ENCODE results near the gene SEH1L.
"Not testable (repeated sequence)": the region's sequence is repeated elsewhere in the genome, so short reads cannot be mapped to it uniquely, and the experiment has no call there.

SEH1L gene, protein sequence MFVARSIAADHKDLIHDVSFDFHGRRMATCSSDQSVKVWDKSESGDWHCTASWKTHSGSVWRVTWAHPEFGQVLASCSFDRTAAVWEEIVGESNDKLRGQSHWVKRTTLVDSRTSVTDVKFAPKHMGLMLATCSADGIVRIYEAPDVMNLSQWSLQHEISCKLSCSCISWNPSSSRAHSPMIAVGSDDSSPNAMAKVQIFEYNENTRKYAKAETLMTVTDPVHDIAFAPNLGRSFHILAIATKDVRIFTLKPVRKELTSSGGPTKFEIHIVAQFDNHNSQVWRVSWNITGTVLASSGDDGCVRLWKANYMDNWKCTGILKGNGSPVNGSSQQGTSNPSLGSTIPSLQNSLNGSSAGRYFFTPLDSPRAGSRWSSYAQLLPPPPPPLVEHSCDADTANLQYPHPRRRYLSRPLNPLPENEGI

DNA sequence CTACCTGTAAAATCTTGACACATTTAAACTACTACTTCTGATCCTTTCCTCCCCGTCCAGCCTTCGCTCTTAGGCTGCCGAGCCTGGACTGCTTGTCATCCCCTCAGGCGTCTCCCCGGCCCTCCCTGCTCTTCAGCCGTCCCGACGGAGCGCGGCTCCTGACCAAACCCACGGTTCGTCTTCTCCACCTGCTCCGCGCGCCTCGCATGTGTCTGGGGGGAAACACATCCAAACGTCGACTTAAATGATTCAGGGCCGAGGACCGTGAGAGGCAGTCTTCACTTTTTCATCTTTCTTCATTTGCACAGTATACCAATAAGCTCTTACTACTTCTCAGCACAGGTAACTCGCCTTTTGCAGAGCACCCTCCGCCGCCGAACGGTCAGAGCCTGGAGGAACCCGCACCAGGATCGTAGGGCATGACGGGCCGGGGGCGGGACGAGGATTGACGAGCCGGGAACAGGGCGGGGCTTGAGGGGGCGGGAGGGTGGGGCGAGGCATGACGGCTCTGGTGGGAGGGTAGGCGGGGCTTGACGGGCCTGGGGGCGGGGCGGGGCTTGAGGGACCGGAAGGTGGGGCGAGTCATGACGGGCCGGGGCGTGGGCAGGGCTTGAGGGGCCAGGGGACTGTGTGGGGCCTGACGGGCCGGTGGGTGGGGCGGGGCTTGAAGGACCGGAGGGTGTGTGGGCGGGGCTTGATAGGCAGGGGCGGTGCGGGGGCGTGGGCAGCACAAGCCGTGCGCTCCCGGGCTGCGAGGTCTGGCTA is at the start of gene SEH1L:
Gene SEH1L (plus strand): TSS at position 727 of the 765 bp plus-strand sequence. CDS start 111 bp downstream, outside the sequence.
- DNase-seq (ENCODE audit: insufficient read length, low spot score) (peak; percentile 90), FAIRE-seq (no peak)

DNA sequence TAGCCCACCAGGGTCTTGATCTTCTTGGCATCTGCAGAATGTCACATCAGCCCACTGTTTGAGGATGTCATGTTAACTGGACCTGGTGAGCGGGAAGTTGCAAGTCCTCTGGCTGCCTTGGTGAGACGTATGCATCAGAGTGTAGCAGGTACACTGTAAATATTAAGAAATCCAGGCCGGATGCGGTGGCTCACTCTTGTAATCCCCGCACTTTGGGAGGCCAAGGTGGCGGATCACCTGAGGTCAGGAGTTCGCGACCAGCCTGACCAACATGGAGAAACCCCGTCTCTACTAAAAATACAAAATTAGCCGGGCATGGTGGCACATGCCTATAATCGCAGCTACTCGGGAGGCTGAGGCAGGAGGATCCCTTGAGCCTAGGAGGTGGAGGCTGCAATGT is 46.6 kb upstream of the SEH1L start:
- FAIRE-seq; DNase-seq (ENCODE audit: insufficient read length, low spot score): not testable (repeated sequence)

DNA sequence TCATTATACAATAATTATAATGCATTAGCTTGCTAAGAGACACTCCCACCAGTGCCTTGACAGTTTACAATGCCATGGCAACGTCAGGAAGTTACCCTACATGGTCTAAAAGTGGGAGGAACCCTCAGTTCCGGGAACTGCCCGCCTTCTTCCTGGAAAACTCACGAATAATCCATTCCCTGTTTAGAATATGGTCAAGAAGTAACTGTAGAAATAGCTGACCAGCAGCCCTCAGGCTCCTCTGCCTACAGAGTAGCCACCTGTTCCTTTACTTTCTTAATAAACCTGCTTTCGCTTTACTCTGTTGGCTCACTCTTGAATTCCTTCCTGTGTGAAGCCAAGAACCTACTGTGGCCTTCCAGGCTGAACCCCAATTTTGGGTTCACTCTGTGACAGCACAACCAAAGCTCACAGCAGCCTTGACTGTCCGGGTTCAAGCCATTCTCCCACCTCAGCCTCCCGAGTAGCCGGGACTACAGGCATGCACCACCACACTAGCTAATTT is 43.7 kb upstream of the SEH1L start:
- FAIRE-seq (no peak), DNase-seq (ENCODE audit: insufficient read length, low spot score) (no peak)

DNA sequence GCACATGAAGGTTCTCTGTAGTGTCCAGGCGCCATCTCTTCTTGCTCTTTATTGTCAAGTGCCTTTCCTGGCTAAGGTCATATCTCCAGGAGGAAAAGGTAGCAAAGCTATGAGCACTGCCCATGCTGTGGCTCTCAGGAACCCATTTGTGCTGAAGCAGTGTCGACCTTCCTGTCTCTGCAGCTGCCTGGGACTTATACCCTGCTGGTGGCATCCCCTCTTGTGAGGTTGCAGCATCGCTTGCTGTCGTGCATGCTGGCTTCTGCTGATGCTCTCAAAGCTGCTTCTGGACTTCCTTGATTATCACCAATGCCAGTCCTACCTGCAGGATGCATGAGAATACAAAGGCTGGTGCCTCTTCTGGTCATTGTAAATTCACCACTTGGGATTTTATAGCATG is 41.7 kb upstream of the SEH1L start:
- no peak for DNase-seq (ENCODE audit: insufficient read length, low spot score)
- FAIRE-seq, result no peak

DNA sequence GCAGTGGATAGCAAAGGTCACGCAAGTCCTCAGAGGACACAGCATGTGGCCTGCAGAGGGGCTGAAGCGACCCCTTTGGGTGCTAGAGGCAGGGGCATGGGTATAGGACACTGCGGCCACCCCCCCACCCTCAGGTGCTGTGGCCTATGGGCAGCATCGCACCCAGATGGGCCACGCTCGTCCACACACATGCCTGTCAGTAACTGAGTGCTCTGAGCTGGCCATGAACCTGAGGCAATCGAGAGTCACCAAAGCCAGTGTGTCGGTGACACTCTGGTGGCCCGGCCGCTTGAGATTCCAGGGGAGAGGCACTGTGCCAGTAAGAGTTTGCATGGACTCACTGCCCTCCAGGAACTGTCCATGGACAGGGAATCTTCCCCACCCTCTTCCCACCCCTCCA is 41.0 kb upstream of the SEH1L start:
- DNase-seq (ENCODE audit: insufficient read length, low spot score), result no peak
- no peak for FAIRE-seq

DNA sequence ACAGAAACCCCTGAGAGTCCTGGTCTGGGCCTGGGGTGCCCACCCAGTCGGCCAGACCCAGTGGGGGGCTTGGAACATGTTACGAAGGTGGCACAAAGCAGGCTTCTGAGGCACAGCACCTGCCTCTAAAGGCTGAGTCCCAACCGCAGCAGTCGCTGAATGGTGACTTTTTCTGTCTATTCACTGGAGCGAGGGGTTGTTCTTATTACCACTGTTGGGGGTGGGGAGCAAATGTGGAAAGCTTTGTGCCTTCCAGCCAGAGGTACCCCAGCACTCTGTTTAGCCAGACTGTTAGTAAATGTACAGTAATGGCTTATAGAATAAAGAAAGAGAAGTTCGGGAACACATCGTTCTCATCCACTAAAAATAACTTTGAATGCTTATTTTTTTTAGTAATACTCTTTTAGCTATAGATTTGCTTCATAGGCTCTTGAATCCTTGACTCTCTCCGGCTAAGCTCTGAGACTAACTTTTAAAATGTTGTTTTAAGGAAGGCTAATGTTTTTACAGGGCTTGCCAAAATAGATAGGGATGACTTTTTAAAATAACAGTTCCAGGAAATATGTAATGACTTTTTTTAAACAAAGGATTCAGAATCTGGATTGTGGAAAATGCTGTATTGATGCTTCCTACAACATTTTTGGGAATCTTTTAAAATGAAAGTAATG is 40.4 kb upstream of the SEH1L start:
- FAIRE-seq (no peak), DNase-seq (ENCODE audit: insufficient read length, low spot score) (no peak)

DNA sequence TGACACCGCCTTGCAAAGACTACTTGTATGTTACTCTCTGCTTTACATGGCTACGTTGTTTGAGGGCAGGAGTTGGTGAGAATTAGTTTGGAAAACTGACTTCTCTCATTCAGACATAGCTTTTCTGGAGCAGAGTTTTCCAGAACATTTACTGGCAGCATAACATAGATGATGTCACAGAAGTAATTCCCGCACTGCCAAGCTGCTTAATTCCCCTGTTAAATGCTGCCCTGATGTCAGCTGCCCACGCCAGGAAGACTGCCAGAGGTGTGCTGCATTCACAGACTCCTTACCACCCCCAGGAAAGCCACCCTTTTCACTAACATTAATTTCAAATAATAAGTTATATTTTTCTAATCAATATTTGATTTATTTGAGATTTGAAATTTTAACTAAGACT is 39.1 kb upstream of the SEH1L start:
- no peak for FAIRE-seq
- DNase-seq (ENCODE audit: insufficient read length, low spot score), result no peak

DNA sequence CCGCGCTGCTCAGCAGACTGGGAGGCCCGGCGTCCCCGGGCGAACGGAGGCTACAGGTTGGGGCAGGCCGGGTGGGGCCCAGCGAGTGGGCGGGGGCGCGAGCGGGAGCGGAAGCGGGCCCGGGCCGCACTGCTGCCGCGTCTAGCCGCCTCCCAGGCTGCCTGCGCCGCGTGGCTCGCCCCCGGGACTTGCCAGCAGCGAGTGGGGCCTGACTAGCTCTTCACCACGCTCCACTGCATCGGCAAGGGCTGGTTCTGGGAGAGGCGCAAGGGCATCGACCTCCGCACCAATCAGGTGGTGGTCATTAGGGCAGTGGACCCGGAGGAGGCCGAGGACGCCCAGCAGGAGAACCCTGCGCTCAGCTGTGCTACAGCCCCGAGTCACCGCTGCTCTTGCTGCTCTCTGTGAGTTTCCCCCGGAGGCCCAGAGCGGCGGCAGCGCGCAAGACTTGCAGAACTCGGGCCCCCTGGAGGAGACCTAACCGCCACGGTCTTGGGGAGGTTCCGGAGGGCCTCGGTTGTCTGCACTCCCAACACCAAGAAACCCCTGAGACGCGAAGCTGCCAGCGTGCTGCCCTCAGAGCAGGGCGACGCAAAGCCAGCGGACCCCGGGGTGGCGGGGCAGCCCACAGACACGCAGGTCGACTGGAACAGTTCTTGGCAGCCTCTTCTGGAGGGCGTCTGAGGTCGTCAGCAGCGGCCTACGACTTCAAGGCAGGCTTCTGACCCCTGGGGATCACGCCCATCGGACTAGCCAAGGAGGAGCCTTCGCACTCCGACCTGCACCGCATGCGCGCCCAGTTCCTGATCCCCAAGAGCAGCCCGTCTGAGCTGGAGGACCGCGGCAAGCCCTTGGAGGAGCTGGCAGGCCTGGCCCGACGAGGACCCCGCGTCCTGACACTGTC is 36.5 kb upstream of the SEH1L start:
- FAIRE-seq, result no peak

DNA sequence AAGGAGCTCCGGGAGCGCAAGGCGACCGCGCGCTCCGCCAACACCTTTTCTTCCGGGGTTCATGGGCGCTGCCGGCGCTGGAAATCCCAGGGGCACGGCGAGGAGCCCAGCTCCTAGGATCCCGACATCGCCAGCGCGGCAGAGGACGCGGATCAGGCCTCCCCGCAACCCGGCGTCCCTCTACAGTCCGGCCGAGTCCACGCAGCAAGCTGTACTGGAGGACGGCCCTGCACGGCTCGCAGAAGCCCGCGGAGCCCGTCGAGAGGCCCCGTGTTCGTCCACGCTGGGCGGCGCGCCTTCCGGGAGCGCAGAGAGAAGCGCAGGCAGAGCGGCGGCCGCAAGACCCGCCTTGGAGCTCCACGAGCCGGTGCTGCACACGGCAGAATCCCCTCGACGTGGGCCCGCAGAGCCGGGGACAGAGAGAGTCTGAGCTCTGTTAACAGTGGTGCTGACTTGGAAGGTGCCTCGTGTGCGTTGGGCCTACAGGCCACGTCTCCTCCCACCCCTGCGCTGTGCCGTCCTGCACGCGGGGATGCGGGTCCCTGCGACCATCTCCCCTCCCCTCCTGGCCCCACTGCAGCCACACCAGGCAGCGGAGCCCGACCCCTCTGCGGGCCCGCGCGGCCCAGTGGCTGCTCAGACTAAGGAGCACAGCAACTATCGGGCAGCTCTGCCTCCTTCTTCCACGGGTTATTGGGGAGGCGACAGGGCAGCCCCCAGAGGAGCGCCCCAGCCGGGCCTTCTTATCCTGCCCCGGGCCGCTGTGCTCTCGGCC is 35.7 kb upstream of the SEH1L start:
- FAIRE-seq, result no peak
- DNase-seq (ENCODE audit: insufficient read length, low spot score), result no peak

More for the DNA sequence above, 36.5 kb upstream of the SEH1L start:
- no peak for DNase-seq (ENCODE audit: insufficient read length, low spot score)

DNA sequence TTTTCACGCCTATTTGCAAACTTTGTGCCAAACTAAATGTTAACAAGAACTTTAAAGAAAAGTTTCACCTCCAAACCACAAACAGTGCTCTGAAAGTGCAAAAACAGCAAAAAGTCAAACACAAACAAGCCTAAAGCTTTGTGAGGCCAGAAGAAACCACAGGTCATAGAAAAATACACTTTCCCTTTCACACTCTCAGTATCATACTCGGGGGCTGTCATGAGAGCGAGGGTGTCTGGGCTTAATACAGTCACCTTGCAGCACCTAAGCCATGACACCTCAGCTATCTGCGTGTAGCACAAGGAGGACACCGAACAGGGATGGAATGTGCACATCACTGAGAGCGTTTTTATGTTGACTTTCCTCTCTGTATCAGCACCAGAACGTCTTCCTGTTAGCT is 26.6 kb upstream of the SEH1L start:
- FAIRE-seq (no peak), DNase-seq (ENCODE audit: insufficient read length, low spot score) (no peak)

DNA sequence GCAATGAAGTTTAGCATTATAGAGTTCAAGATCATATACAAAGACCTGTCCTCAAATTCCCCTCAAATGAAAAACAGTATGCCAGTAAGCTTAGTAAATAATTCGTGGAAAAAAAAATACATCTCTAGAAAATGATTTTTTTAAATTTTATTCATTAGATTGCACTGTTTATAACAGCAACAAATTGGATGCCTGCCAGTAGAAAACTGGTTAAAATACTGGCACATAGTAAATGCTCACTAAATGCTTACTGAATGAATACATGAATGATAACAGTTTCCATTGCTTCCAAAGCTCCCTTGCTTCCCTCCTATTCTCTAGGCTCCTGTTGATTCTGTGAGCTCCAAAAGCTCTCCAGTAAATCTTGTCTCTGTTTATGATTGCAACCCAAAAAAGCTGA is 25.5 kb upstream of the SEH1L start:
- no peak for DNase-seq (ENCODE audit: insufficient read length, low spot score)

DNA sequence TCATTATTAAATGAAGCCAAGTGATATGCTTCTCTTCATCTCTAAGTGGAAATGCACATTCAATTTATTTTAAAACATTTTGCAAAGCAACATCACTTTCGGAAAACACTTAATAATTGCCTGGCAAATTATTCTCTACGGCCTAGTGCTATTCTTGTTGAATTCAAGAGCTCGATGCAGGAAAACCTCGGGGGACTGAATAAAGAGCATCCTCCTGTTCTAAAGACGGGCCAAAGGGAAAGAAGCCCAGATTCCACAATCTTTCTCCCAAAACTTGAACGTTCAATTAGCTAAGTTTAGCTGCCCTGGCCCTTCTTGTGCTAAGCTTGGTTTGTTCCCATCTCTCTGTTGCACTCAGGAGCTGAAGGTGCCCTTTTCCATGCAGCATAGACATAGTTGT is 23.2 kb upstream of the SEH1L start:
- DNase-seq (ENCODE audit: insufficient read length, low spot score) (no peak), FAIRE-seq (no peak)

More for the DNA sequence above, 25.5 kb upstream of the SEH1L start:
- no peak for FAIRE-seq

DNA sequence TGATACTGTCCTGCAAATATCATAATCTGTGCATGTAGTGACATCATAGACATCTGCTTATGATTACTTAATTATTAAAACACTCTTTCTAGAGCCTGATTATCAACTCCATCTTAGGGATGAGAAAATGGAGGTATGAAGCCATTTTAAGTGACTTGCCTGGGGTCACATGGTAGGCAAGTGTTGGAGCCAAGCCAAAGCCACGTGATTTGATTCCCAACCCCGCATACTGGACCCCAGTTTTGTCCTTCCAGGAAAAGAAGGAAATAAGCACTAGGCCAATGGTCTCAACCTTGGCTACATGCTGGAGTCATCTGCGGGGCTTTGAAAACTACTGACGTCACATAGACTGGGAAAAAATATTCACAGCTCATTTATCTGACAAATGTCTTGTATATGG is 19.6 kb upstream of the SEH1L start:
- DNase-seq (ENCODE audit: insufficient read length, low spot score) (no peak), FAIRE-seq (no peak)

DNA sequence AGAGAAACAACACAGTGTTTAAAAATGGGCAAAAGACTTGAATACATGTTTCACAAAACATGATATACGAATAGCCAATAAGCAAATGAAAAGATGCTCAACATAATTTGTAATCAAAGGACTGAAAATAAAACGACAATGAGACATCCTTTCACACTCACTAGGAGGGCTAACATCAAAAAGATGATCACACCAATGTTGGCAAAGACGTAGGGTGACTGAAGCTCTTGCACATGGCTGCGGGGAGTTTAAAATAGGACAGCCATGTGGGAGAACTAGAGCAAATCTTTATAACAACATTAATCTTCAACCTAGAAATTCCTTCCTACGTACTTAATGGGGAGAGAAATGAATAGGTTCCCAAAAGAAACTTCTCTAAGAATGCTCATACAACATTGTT is 19.2 kb upstream of the SEH1L start:
- no peak for DNase-seq (ENCODE audit: insufficient read length, low spot score)
- FAIRE-seq, result no peak

DNA sequence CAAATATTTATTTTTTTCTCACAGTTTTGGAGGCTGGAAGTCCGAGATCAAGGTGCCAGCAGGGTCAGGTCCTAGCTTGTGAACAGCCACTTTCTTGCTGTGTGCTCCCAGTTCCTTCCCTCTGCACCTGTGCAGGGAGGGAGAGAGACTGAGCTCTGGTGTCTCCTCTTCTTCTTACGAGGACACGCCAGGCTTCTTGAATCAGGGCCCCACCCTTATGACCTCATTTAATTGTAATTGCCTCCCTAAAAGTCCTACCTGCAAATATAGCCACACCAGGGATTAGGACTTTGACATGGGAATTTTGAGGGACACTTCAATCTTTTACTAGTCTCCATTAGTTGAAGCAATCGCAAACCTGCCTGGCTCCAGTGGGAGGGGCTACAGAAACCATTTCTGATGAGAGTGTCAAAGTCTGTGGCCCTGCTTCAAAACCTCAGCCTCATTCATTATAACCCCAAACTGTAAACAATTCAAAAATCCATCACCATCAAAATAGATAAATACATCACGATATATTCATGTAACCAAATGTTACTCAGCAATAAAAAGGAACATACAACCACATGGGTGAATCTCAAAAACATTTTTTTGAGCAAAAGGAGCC is 18.2 kb upstream of the SEH1L start:
- FAIRE-seq (no peak), DNase-seq (ENCODE audit: insufficient read length, low spot score) (no peak)

DNA sequence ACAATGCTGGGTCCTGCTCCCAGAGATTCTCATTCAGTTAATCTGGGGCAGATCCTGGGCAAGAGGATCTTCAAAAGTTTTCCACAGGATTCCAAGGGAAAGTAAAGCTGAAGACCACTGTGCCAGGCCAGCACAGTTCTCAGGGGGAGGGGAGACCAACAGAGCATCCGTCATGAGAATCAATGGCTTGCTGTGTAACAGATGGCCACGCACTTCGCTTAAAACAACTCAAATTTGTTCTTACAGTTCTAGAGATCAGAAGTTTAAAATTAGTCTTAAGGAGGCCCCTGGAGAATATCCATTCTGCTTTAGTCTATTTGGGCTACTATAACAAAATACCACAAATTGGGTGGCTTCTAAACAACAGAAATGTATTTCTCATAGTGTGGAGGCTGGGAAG is 17.4 kb upstream of the SEH1L start:
- no peak for FAIRE-seq

DNA sequence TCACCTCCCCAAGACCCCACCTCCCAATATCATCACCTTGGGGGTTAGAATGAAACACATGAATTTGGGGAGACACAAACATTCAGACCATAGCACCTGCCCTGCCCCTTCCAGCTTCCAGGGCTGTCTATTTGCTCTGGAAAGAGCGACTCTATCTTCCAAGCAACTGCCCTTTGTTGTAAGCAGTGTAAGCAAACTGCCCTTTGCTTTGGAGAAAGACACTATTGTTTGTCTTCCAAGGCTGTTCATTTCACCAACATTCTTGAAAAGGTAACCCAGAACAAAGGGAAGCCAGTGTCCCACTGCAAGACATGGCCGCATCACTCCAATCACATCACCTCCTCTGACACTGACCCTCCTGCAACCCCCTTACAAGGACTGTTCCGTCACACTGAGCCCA is 16.9 kb upstream of the SEH1L start:
- no peak for FAIRE-seq

More for the DNA sequence above, 17.4 kb upstream of the SEH1L start:
- DNase-seq (ENCODE audit: insufficient read length, low spot score), result no peak

DNA sequence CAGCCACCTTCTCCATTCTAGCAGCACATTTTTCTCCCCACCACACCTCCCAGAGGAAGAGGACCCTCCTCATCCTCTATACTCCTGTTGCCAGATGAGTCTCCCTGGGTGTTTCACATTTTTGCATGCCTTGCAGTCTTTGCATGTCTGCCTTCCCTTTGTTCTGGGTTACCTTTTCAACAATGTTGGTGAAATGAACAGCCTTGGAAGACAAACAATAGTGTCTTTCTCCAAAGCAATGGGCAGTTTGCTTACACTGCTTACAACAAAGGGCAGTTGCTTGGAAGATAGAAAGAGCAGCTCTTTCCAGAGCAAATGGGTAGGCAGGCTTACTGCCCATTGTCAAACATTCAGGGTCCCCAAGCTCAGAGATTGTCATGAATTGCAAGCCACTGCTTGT is 14.5 kb upstream of the SEH1L start:
- DNase-seq (ENCODE audit: insufficient read length, low spot score) (no peak), FAIRE-seq (no peak)

More for the DNA sequence above, 16.9 kb upstream of the SEH1L start:
- no peak for DNase-seq (ENCODE audit: insufficient read length, low spot score)

Measured in HTR-8/SVneo (cell line).